Measurements from ENCODE around the gene CAMKK1.

DNA sequence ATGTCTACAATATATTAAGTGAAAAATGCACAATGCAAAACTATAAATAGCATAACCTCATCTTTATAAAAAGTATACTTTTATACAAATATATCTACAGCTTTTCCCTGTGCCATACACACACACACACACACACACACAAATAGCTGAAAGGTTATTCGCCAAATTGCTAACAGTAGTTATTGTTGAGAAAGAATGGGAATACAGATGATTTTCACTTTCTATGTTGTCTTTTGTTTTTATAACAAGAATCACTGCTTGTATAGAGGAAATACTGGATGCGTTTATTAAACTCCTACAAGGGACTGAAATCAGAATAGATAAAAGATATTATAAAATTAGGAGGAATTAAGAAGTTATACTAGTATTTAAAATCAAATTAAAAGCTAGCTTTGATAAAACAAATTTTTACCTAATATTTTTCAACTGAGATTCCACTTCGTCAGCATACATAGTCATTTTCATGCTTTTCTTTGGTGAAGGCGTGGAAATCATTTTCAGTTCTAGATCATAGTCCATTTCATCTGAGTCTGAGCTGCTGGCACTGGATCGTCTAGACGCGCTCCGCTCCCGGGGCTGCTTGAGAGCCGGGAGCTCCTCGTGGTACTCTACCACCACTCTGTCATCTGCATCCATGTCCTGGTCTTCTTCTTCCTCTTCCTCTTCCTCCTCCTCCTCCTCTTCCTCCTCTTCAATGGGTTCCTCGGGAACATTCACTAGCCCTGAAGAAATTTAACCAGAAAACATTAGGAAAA, 74.8 kb downstream of the CAMKK1 start:
- TF ChIP-seq ZFP3 (CRISPR knock-in tag; IDR thresholded peaks at IDR 0.05) (no peak), ARNTL (CRISPR knock-in tag; IDR thresholded peaks at IDR 0.05; ENCODE audit: borderline replicate concordance, low read depth) (no peak), ZC3H10 (CRISPR knock-in tag; IDR thresholded peaks at IDR 0.05) (no peak)
- TF ChIP-seq, protein P1, sequence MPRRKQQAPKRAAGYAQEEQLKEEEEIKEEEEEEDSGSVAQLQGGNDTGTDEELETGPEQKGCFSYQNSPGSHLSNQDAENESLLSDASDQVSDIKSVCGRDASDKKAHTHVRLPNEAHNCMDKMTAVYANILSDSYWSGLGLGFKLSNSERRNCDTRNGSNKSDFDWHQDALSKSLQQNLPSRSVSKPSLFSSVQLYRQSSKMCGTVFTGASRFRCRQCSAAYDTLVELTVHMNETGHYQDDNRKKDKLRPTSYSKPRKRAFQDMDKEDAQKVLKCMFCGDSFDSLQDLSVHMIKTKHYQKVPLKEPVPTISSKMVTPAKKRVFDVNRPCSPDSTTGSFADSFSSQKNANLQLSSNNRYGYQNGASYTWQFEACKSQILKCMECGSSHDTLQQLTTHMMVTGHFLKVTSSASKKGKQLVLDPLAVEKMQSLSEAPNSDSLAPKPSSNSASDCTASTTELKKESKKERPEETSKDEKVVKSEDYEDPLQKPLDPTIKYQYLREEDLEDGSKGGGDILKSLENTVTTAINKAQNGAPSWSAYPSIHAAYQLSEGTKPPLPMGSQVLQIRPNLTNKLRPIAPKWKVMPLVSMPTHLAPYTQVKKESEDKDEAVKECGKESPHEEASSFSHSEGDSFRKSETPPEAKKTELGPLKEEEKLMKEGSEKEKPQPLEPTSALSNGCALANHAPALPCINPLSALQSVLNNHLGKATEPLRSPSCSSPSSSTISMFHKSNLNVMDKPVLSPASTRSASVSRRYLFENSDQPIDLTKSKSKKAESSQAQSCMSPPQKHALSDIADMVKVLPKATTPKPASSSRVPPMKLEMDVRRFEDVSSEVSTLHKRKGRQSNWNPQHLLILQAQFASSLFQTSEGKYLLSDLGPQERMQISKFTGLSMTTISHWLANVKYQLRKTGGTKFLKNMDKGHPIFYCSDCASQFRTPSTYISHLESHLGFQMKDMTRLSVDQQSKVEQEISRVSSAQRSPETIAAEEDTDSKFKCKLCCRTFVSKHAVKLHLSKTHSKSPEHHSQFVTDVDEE (CRISPR knock-in tag; IDR thresholded peaks at IDR 0.05): no peak
